8988T (cell line): Measurements from ENCODE around the gene ASB8.
"Not testable (repeated sequence)": the region's sequence is repeated elsewhere in the genome, so short reads cannot be mapped to it uniquely, and the experiment has no call there.

Source experiments
- DNase-seq: peaks from one replicate; pipeline ENCODE4 v3.0.0; 2011

The ASB8 gene

DNA sequence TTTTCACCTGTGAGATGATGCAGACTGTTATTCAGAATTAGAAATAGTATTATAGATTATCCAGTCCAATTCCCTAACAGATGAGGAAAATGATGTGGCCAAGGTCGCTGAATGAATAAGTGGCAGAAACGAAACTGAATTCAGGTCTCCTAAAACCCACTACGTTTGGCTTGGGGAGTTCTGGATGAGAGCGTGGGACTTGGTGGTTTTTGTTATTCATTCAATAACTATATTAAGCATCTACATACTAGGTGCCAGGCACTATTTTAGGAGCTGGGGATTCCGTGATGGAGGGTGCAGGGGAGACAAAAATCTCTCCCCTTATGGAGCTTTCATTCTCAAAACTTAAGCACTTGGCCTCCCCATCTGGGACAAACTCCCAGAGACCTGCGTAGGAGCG lies 25.3 kb upstream of the ASB8 start:
- no peak for DNase-seq

DNA sequence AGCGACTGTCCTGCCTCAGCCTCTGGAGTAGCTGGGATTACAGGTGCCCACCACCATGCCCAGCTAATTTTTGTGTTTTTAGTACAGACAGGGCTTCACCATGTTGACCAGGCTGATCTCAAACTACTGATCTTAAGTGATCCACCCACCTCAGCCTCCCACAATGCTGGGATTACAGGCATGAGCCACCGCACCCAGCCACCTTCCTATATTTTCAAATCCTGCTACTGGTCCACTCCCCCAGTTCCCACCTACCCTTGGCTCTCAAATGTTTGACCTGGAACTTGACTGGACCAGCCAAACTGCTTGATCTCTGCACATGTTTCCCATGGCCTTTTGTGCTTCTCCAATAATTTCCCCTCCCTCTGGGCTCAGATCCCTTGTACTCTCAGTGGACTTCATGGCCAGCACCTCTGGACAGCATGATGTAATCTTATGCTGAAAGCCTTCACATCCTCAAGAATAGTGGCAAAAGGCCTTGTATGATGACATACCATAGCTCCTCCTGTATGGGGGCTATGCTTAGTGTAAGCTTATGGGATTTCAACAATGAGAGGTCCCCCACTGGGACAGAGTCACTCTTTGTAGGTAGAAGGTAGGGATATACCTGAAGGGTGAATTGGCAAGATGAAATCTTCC lies 23.7 kb upstream of the ASB8 start:
- no peak for DNase-seq

- DNase-seq = no peak
These were observed 23.1 kb upstream of the ASB8 start for GRCh38 chr12:48180424-48180823.

DNA sequence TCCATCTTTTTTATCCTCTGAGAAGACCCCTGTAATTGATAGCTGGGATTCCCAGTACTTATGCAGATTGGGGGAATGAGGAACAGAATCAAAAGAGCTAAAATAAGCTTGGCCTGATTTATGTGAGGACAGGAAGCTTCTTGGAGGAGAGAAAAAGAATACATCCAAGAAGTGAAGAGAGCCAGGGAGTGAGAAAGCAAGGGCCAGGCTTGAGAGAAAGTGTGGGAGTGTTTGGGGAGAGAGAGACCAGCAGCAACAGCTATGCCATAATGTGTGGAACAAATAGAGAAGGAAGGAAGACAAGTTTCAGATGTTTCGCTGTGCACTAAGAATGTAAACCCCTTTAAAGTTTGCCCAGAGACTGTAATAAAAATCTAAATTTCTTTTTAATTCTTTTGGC lies 22.2 kb upstream of the ASB8 start:
- no peak for DNase-seq

DNA sequence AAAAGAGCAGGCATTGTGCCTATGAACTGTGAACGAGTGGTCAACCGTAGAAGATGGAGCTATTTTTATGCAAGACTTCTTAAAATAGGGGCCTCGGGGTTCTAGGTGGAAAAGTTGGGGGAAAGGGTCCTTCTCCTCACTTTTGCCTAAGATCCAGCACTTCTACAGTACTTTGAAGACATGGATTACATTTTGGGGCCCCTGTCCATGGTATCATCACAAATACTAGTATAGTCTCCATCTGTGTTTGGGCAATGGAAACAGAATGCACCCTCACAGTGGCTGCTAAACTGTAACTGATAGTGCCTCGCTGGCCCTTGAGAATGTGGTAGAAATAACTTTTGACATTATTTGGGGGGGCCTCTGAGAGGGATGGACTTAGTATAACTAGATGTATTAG lies 20.7 kb upstream of the ASB8 start:
- DNase-seq = no peak

DNA sequence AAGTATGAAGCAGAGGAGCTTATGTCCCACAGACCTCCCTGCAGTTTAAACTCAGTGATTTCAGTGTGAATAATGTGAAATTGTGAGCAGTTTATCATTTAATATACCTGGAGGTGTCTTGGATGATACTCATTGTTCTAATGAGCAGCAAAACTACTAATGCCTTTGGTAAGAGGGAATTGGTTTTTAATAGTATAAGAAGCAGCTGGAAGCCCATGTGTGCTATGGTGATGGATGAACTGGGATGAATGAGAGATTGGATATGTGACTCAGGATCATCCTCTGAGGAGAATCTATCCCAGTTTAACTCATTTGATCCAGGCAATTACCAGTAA lies 19.1 kb upstream of the ASB8 start:
- DNase-seq = no peak

DNA sequence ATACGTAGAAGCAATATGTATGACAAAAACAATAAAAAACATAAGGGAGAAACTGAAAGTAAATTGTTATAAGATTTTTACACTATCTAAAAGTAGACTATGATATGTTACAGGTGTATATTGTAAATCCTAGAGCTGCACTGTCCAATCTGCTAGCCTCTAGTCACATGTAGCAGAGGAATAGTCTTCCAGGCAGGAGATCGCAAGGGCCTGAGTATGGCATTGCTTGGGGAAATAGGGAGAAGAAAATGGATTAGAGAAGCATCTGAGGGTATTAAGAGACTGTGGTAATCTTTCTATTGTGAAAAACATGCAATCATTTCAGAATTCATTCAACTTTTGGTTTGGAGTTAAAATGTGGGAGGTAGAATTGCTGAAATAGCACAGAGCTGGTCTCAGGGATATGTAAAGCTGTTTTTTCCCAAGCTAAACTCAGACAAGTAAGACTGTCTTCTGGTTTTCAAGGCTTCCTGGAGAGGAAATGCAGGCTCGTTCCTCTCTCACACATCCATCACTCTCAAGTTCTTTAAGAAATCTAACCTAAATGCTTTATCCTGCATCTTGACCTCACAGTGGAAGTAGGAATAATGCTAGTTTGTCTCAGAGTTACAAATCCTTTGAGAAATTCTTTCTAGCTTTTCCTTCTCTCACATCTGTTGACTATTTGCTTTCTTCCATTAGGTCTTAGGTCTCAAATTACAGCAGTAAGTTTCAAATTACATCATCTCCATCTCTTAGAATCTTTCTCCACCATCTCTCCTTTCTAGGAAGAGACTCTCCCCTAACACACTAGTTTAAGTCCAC lies 18.5 kb upstream of the ASB8 start:
- no peak for DNase-seq

DNA sequence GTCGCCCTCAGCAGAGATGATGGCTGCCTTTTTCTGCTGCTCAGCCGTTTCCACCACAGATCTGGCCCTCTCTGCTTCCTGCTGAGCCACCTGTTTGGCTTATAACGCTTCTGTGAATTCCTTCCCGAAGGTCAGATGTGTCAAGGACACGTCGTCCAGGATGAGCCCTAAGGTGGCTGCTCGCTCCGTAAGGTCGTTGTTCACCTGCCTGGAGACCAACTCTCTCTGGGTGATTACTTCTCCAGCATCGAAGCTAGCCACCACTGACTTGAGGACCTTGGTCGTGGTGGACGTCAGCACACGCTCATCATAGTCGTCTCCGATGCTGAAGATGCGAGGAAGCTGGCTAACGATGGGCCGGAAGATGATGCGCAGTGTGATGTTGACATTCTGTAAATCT lies 11.7 kb upstream of the ASB8 start:
- DNase-seq = no peak

DNA sequence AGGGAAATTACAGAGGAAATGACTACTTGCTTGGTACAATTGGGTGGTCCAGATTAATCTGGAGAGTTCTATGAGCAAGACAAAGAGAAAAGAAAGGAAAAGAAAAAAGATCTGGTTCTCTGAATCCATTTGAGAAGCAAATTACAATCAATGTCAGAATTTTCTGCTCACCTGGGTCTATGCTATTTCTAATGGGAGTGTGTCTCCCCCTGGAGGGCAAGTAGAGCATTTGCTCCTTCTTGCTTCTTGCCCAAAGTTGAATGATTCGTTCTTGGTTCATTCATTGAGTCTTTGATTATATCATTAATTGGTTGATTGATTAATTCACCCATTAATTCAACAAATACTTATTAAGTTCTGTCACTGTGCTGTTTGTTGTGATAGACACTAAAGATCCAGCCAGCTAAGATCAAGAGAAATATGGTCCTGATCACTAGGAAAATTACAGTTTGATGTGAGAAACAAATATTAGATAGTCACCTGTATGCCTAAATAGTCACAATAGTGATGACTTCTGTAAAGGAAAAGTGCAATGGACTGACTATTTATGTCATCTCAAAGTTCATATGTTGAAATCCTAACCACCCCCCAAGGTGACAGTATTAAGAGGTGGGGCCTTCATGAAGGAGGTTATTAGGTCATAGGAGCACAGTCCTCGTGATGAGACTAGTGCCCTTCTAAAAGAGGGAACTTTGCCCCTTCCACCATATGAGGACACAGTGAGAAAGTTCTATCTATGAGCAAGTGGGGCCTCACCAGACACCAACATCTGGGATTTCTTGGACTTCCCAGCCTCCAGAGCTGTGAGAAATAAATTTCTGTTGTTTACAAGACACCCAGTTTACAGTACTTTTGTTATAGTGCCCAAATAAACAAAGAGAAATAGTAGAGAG lies 8.0 kb upstream of the ASB8 start:
- peak; percentile 18 for DNase-seq

- DNase-seq = no peak
These were observed 7.1 kb upstream of the ASB8 start for GRCh38 chr12:48164451-48164850.

GRCh38 chr12:48163150-48163747 lies 5.9 kb upstream of the ASB8 start:
- DNase-seq = no peak

GRCh38 chr12:48160807-48161206 lies 3.5 kb upstream of the ASB8 start:
- DNase-seq = no peak

DNA sequence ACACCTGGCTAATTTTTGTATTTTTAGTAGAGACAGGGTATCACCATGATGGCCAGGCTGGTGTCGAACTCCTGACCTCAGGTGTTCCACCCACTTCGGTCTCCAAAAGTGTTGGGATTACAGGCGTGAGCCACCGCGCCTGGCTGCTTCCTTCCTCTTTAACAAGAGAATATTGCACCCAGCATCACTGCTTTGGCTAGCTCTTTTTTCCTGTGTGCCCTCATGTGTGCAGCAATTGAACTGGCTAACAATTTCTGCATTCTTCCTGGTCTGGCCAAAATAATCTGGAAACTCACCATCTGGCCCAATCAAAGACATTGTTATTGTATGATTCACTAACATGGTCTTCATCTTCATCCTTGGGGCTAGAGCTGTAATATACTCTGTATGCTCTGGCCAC lies 2.7 kb upstream of the ASB8 start:
- DNase-seq = no peak

DNA sequence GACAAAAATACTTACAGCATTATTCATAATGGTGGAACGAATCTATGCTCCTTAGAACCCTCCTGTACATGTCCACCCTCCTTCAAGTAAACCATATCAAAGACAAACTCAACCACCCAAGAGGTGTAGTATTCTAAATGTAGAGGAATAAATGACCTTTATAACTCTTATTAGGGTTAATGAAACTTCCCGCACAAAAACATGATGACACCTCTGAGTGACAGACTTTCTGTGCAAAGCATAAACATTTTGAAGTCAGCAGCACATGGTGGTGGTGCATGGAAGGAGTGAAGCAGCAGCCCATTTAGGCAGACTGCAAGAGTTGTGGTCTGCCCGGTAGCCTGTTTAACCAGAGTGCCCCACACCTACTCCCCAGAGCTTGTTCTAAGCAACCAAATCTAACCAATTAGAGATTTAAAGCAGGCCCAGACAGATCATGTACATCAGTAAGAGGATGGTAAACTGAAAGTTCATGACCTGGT lies 615 bp upstream of the ASB8 start:
- no peak for DNase-seq

GRCh38 chr12:48156652-48157017 lies 680 bp downstream of the ASB8 start:
- DNase-seq = no peak

DNA sequence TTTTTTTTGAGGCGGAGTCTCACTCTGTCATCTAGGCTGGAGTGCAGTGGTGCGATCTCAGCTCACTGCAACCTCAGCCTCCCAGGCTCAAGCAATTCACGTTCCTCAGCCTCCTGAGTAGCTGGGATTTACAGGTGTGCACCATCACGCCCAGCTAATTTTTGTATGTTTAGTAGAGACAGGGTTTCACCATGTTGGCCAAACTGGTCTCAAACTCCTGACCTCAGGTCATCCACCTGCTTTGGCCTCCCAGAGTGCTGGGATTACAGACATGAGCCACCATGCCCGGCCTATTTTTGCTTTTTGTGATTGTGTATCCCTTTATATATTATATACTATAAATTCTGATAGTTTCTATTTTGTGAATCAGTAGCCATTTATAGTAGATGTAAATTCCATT lies 1.5 kb downstream of the ASB8 start:
- DNase-seq = not testable (repeated sequence)

- DNase-seq = no peak
These were observed 6.1 kb downstream of the ASB8 start for GRCh38 chr12:48151103-48151771.

GRCh38 chr12:48145981-48146380 lies 11.3 kb downstream of the ASB8 start:
- DNase-seq = no peak

GRCh38 chr12:48143898-48144297 lies 13.4 kb downstream of the ASB8 start:
- DNase-seq = no peak

- DNase-seq = no peak
These were observed 14.3 kb downstream of the ASB8 start for GRCh38 chr12:48142818-48143674.

GRCh38 chr12:48135027-48135426 lies 22.3 kb downstream of the ASB8 start:
- DNase-seq = no peak

DNA sequence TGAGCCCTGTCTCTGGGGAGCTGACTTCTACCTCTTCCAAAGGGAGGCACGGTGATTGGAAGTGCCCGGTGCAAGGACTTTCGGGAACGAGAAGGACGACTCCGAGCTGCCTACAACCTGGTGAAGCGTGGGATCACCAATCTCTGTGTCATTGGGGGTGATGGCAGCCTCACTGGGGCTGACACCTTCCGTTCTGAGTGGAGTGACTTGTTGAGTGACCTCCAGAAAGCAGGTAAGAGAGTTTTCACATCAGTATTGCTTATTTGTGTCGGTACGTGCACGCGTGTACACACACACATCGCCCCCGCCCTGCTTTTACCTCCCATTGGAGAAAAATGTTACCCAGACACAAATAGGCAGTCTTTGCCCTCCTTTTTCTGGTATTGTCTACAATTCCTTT lies 24.5 kb downstream of the ASB8 start:
- DNase-seq = no peak
